Measurements from ENCODE around the gene NATD1.
"Not testable (repeated sequence)": the region's sequence is repeated elsewhere in the genome, so short reads cannot be mapped to it uniquely, and the experiment has no call there.

The NATD1 gene

GRCh38 chr17:21243516-21244303, 9.5 kb downstream of the NATD1 start:
- DNase-seq = no peak

- DNase-seq = no peak
Observed at GRCh38 chr17:21242780-21243515, 10.3 kb downstream of the NATD1 start.

- no peak for DNase-seq
Observed at GRCh38 chr17:21242026-21242697, 11.0 kb downstream of the NATD1 start.

- no peak for DNase-seq
Observed at GRCh38 chr17:21241564-21241963, 11.6 kb downstream of the NATD1 start.

- DNase-seq = no peak
Observed at GRCh38 chr17:21240369-21241055, 12.7 kb downstream of the NATD1 start.

GRCh38 chr17:21239680-21240368, 13.4 kb downstream of the NATD1 start:
- peak; percentile 19 for DNase-seq

GRCh38 chr17:21235921-21236320, 17.3 kb downstream of the NATD1 start:
- DNase-seq = no peak

- no peak for DNase-seq
Observed at GRCh38 chr17:21233581-21234347, 19.4 kb downstream of the NATD1 start.

- no peak for DNase-seq
Observed at GRCh38 chr17:21232033-21232749, 21.0 kb downstream of the NATD1 start.

- DNase-seq = no peak
Observed at GRCh38 chr17:21231533-21231932, 21.7 kb downstream of the NATD1 start.

- DNase-seq = no peak
Observed at GRCh38 chr17:21228845-21229244, 24.4 kb downstream of the NATD1 start.

GRCh38 chr17:21228111-21228510, 25.1 kb downstream of the NATD1 start:
- no peak for DNase-seq

GRCh38 chr17:21227277-21227676, 25.9 kb downstream of the NATD1 start:
- not testable (repeated sequence) for DNase-seq

- no peak for DNase-seq
Observed at GRCh38 chr17:21223086-21223485, 30.1 kb downstream of the NATD1 start.

- DNase-seq = no peak
Observed at GRCh38 chr17:21218831-21219380, 34.3 kb downstream of the NATD1 start.

GRCh38 chr17:21218101-21218500, 35.1 kb downstream of the NATD1 start:
- peak; percentile 44 for DNase-seq

GRCh38 chr17:21217346-21217745, 35.9 kb downstream of the NATD1 start:
- no peak for DNase-seq

GRCh38 chr17:21215935-21216334, 37.3 kb downstream of the NATD1 start:
- no peak for DNase-seq

- DNase-seq = no peak
Observed at GRCh38 chr17:21214777-21215541, 38.3 kb downstream of the NATD1 start.

Measured in activated CD4-positive, alpha-beta T cell treated with anti-CD3 and anti-CD28 coated beads, Interleukin-2, Interleukin-6, amounts not matched to agents 100 ng/mL and 50 ng/mL, durations not matched to agents 16 hours and 8 hours (primary cell).